Activated naive CD8-positive, alpha-beta T cell treated with anti-CD3 and anti-CD28 coated beads for 36 hours (primary cell): ENCODE measurements around the gene CSRP3. TPM values are rescaled to one million over a fixed set of nuclear protein-coding genes. Genes with fewer than 3 reads are reported as not detected.
"Not testable (repeated sequence)": the region's sequence is repeated elsewhere in the genome, so short reads cannot be mapped to it uniquely, and the experiment has no call there.

Experiments used
- DNase-seq: peaks from one replicate; pipeline ENCODE4 v3.0.0; 2021
- H3K27ac Mint-ChIP-seq: one replicate; pipeline ENCODE4 v1.8.0; 2022; ENCODE audit warnings: mild to moderate bottlenecking, moderate library complexity, mixed read lengths
- H3K27me3 Mint-ChIP-seq: one replicate; pipeline ENCODE4 v1.8.0; 2022; ENCODE audit warnings: mild to moderate bottlenecking, mixed read lengths
- H3K36me3 Mint-ChIP-seq: one replicate; pipeline ENCODE4 v1.8.0; 2021; ENCODE audit warnings: mild to moderate bottlenecking, mixed read lengths
- H3K4me1 Mint-ChIP-seq: one replicate; pipeline ENCODE4 v1.8.0; 2021; ENCODE audit warnings: mixed read lengths
- H3K4me3 Mint-ChIP-seq: one replicate; pipeline ENCODE4 v1.8.0; 2022; ENCODE audit warnings: mild to moderate bottlenecking, moderate library complexity, mixed read lengths
- H3K9me3 Mint-ChIP-seq: one replicate; pipeline ENCODE4 v1.8.0; 2022; ENCODE audit warnings: mixed read lengths
- total RNA-seq, 2 experiments: library from RNA; stranded (reverse); gene quantifications; one replicate each; pipeline ENCODE4 v1.2.3, GENCODE V29; 2021

The CSRP3 gene
- total RNA-seq, 2 experiments from 2014 or later: not detected

DNA sequence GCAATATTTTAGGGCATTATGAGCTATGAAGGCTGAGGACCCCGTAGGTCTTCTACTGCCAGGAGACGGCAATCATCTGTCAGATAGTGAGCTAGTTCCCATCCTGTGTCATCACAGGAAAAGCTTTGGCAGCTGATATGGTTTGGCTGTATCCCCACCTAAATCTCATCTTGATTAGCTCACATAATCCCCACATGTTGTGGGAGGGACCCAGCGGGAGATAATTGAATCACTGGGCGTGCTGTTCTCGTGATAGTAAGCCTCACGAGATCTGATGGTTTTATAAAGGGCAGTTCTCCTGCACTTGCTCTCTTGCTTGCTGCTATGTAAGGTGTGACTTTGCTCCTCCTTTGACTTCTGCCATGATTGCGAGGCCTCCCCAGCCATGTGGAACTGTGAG, 18.1 kb downstream of the CSRP3 start:
- H3K27me3 Mint-ChIP-seq: no peaks in the 10 kb centered on the region
- no peaks in the 10 kb centered on the region for H3K4me1 Mint-ChIP-seq
- no peak overlapping the region for H3K27ac Mint-ChIP-seq
- no peak overlapping the region for H3K4me3 Mint-ChIP-seq
- H3K36me3 Mint-ChIP-seq: peaks cover 2% of the 10 kb centered on the region
- DNase-seq: no peak
- no peaks in the 10 kb centered on the region for H3K9me3 Mint-ChIP-seq

DNA sequence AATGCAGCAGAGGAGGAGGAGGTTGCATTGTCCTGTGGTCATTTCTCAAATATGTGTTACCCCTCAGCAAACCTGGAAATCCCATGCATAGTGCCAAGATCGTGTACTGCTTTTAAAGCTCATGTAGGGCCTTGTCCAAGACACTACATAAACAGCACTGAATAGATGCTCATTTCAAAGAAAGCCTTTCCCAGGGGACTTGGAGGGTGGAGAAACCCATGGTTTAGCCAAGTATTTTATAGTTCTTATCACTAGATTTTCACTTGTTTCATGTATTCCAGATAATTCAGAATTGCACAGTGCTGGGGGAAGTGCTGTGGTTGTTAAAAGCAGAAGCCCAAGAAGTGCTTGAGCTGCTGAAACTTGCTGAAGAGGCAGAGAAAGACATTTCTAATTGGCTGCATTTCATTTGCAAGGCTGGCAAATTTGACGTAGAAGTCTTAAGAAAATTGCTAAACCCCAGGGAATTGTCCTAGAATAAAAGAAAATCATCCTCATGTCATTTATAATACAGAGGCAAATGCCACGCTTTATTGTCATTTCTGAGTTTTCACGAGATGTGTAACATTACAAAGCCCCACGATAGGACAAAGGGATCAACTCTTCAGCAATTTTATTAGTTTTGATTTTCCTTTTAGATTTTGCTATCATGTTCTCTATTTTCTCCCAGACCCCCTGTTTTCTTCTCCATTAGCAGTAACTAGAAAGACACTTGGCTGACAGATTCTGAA, 20.1 kb downstream of the CSRP3 start:
- H3K36me3 Mint-ChIP-seq: peaks cover 6% of the 10 kb centered on the region
- no peak overlapping the region for H3K27ac Mint-ChIP-seq
- H3K27me3 Mint-ChIP-seq: no peaks in the 10 kb centered on the region
- no peak overlapping the region for H3K4me3 Mint-ChIP-seq
- no peaks in the 10 kb centered on the region for H3K4me1 Mint-ChIP-seq
- no peak for DNase-seq
- no peaks in the 10 kb centered on the region for H3K9me3 Mint-ChIP-seq

DNA sequence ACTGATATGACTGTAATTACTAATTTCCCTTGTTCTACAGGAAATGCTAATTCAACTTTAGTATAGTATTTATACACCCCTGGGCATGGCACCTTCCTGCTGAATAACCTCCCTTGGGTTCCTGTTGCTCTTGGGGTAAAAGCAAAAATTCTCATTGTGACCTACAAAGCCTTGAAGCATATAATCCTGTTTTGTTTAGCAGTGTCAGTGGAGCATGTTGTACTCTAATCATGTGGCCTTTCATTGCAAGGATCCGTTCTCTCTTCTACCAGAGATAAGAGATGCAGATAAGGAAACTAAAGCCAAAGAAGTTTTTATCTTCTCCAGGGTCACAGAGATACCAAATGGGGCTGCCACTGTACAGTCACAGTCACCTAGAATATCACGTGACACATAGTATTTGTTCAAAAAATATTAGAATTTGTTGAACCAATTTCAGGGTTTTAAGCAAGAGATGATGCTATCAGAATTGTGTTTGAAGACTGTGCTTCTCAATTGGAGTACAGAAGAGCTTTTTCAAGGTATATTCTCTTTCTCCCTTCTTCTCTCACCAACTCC, 25.1 kb downstream of the CSRP3 start:
- H3K36me3 Mint-ChIP-seq: peaks cover 29% of the 10 kb centered on the region
- no peaks in the 10 kb centered on the region for H3K27me3 Mint-ChIP-seq
- H3K4me1 Mint-ChIP-seq: no peaks in the 10 kb centered on the region
- DNase-seq: no peak
- no peaks in the 10 kb centered on the region for H3K9me3 Mint-ChIP-seq
- H3K27ac Mint-ChIP-seq: no peak overlapping the region
- H3K4me3 Mint-ChIP-seq: no peak overlapping the region

DNA sequence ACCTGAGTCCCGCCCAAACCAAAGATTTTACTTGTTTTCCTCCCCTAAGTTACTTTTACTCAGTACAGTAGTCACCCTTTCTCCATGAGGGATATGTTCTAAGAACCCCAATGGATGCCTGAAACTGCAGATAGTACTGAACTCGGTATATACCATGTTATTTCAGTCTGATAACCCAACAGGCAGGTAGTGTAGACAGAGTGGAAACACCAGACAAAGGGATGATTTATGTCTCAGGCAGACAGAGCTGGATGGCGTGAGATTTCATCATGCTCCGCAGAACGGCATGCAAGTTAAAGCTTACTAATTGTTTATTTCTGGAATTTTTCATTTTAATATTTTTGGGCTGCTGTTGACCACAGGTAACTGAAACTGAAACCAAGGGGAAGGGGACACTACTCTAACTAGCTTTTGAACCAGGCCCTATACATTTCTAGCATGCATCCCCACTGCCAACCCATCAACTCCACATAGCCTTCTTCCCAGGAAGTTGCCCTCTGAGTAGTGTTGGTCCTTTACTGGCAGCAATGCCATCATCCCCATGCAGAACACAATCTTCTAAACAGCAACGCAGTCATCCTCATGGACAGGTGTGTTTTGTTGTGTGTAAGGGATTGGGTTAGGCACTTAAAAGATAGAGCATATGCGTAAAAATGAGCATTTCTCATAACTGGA, 27.7 kb downstream of the CSRP3 start:
- Mint-ChIP-seq H3K27me3 (no peaks in the 10 kb centered on the region), H3K9me3 (no peaks in the 10 kb centered on the region), H3K36me3 (peaks cover 29% of the 10 kb centered on the region), H3K4me1 (no peaks in the 10 kb centered on the region), H3K4me3 (no peak overlapping the region), H3K27ac (no peak overlapping the region)
- DNase-seq: no peak

DNA sequence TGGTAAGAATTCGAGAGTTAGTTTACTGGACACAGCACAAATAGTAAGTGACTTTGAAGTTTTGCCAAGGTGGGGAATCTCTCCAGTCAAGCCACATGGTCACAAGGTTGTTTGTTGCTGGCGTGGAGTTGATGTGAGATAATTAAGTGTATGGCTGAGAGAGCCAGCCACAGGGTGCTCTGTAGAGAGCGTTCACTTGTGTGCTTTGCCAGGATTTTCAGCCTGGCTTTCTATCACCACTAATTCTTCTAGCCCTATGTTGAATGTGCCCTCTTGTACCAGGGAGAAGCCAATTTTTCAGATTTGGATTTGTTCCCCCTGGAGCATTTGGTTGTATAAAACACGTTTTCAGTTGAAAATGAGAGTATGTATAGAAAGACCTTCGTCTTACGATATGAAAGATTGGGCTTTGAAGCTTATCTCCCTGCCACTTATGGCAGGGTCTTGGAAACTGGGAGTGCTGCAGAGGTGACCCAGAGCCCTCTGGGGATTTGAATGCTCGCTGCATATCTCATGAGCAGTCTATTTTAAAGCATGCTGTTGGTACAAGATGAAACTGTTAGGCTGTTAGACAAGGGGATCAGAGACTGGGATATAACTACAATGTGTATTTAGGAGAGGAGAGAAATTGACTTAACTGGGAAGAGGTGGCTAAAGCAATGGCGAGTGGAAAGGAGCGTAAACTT, 28.6 kb downstream of the CSRP3 start:
- H3K9me3 Mint-ChIP-seq: no peaks in the 10 kb centered on the region
- DNase-seq: no peak
- no peaks in the 10 kb centered on the region for H3K4me1 Mint-ChIP-seq
- peaks cover 34% of the 10 kb centered on the region for H3K36me3 Mint-ChIP-seq
- no peak overlapping the region for H3K27ac Mint-ChIP-seq
- H3K4me3 Mint-ChIP-seq: no peak overlapping the region
- H3K27me3 Mint-ChIP-seq: no peaks in the 10 kb centered on the region

DNA sequence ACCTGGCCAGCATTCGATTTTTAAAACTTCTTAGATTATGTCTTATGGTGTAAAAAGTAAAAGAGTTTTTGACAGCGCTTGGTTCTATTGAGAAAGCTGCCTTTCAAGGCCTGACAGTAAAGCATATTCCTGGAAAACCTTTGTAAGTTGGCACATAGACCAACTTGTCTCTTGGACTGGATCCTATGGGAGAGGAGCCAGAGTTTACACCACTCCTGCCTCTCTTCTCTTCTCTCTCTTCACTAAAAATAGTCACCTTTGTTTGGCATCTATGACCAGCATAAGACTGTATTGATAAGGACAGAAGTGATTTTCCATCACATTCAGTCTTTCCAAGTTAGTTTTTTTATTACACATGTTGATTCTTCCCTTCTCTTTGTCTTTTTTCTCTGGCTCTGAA, 33.7 kb downstream of the CSRP3 start:
- peaks cover 5% of the 10 kb centered on the region for H3K4me1 Mint-ChIP-seq
- H3K27me3 Mint-ChIP-seq: no peaks in the 10 kb centered on the region
- no peaks in the 10 kb centered on the region for H3K9me3 Mint-ChIP-seq
- H3K36me3 Mint-ChIP-seq: peaks cover 39% of the 10 kb centered on the region
- no peak for DNase-seq
- H3K27ac Mint-ChIP-seq: no peak overlapping the region
- no peak overlapping the region for H3K4me3 Mint-ChIP-seq

DNA sequence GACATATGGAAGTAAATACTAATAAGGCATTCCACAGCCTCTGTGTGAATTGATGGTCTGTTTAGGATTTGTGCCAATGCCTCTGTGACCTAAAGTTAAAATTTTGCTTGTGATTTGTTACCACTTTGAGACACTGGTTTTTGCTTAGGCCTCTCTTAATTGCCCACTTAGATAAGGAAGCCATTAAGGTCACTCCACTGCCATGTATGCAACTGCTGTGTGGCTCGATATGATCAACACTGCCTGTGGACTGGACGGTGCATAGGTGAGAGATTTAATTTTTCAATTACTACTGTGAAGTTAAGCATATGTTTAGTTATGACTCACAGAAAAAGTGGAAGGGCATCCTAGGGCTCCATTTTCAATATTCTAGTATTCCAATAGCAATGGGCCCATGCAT, 36.9 kb downstream of the CSRP3 start:
- Mint-ChIP-seq H3K27me3 (no peaks in the 10 kb centered on the region), H3K9me3 (no peaks in the 10 kb centered on the region), H3K36me3 (peaks cover 42% of the 10 kb centered on the region), H3K27ac (no peak overlapping the region), H3K4me3 (no peak overlapping the region), H3K4me1 (peaks cover 9% of the 10 kb centered on the region)
- DNase-seq: no peak

DNA sequence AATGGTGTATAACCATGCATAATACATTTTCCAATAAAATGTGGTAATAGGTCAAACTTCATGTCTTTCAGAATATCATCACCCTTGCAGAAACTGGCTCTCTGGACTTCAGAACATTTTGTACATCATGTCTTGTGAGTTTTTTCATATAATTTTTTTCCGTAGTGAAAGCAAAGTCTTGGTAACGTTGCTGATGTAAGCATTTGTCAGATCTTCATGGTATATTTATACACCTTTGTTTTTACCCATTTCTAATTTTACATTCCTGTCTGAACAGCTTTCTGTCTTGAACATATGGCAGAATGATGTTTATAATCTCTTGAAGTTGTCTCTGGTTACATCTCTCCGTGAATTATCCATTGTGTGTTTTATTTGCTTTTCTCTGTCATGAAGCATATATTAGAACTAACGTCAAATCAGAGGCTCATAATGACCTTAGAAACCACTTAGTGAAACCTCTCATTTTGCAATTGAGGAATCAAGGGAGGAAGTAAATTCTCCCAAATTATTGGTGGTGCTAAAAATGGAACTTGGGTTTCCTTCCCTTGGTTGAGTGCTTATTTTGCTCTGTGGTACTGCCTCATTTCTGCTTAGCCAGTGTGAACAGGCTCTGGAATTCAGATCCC, 37.4 kb downstream of the CSRP3 start:
- Mint-ChIP-seq H3K36me3 (peaks cover 43% of the 10 kb centered on the region), H3K27me3 (no peaks in the 10 kb centered on the region), H3K4me3 (no peak overlapping the region), H3K4me1 (peaks cover 9% of the 10 kb centered on the region), H3K9me3 (no peaks in the 10 kb centered on the region), H3K27ac (no peak overlapping the region)
- no peak for DNase-seq

DNA sequence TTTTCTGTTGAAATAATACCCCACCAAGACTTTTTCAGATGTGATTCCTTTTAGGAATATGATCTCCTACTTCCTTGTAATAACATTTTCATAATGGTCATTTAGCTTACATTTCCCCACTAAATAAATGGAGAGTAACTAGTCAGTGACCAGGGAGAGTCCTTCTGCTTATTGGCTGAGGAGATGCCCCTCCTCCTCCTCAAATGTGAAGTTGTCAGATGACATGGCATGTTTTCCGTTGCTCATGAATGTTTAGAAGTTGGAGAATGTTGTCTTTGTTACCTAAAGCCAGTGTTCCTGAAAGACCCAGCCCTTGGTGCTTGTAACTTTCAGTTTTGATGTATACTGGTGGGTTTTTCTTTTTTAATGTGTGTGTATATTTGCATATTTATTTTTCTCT, 38.2 kb downstream of the CSRP3 start:
- Mint-ChIP-seq H3K4me1 (peaks cover 9% of the 10 kb centered on the region), H3K27me3 (no peaks in the 10 kb centered on the region), H3K4me3 (no peak overlapping the region), H3K36me3 (peaks cover 44% of the 10 kb centered on the region), H3K9me3 (no peaks in the 10 kb centered on the region), H3K27ac (no peak overlapping the region)
- DNase-seq: no peak

DNA sequence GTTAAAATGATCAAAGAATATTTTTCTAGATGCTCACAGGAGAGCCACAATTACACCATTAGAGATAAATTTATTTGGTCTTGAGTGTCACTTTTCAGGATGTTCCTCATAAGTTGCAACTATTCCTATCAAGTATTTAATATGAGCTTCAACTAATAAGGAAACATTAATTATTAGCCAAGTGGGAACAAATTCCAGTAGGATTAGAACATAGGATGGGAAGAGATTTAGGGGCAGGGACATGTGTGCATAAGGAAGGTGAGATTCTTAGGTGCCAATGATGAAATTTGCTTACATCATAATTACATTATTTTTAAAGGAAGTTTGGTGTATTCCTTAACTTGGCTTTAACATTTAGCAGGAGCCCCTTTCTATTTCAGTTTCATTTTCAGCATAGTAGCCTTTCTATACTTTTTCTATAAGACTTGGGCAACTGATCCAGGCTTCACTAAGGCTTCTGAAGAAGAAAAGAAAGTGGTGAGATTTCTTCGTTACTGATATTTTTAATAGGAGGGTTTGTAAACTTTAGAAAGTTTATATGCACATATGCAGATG, 38.8 kb downstream of the CSRP3 start:
- Mint-ChIP-seq H3K4me1 (peaks cover 9% of the 10 kb centered on the region), H3K9me3 (no peaks in the 10 kb centered on the region), H3K4me3 (no peak overlapping the region), H3K27ac (no peak overlapping the region), H3K36me3 (peaks cover 38% of the 10 kb centered on the region), H3K27me3 (no peaks in the 10 kb centered on the region)
- DNase-seq: no peak

DNA sequence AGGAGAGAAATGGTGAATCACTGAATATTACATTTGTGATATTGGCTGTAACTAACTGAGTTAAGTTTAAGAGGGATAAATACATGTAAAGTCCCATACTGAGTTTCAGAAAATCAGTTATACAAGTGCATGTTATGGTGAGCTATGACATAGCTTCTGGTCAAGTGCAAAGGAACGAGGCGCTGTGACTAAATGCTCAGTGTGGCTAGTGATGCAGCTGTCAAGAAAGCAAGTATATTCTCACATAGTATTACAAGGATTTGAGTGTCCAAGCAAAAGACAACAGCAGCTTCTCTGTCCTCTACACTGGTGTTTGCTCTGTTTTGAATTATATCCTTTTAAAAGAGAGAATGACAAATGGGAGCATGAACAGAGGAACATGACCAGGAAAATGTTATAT, 40.1 kb downstream of the CSRP3 start:
- Mint-ChIP-seq H3K4me1 (peaks cover 9% of the 10 kb centered on the region), H3K27ac (no peak overlapping the region), H3K36me3 (peaks cover 34% of the 10 kb centered on the region), H3K9me3 (no peaks in the 10 kb centered on the region), H3K4me3 (no peak overlapping the region), H3K27me3 (no peaks in the 10 kb centered on the region)
- DNase-seq: no peak

DNA sequence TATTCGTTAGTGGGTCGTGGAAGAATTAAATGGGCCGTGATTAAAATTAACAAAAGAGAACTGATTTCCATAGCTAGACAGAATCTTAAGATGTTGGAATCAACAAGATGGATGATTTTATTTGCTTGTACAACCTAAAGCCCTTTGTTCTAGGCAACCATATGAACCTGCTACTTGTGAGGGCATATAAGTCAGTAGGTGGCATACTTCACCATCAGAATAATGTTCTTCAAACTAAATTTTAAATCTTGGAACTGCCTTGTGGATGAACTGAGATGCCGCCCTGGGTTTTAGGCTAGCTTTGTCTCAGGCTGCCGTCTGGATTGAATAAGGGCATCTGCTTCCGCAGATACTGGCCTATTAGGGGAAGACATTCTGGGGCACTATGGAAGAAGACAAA, 40.9 kb downstream of the CSRP3 start:
- Mint-ChIP-seq H3K27me3 (no peaks in the 10 kb centered on the region), H3K27ac (no peak overlapping the region), H3K36me3 (peaks cover 34% of the 10 kb centered on the region), H3K4me3 (no peak overlapping the region), H3K4me1 (peaks cover 9% of the 10 kb centered on the region), H3K9me3 (no peaks in the 10 kb centered on the region)
- no peak for DNase-seq

DNA sequence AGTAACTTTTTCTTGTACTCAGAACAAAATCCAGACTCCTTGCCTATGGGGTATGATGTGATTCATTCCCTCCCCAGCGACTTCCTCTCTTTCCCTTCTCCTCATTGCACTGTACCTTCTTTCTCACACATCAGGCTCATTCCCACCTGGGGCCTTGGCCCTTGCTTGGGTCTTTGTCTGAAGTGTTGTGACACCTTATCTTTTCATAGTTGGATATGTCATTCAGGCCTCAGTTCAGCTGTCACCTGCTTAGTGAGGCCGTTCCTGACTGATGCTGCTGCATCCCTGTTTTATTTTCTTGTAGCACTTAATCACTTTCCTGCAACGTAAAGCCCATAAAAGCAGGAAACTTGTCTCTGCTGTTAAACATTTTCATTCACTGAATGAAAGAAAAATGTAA, 44.9 kb downstream of the CSRP3 start:
- no peaks in the 10 kb centered on the region for H3K4me1 Mint-ChIP-seq
- no peaks in the 10 kb centered on the region for H3K9me3 Mint-ChIP-seq
- H3K36me3 Mint-ChIP-seq: peaks cover 28% of the 10 kb centered on the region
- no peak overlapping the region for H3K4me3 Mint-ChIP-seq
- H3K27ac Mint-ChIP-seq: no peak overlapping the region
- H3K27me3 Mint-ChIP-seq: no peaks in the 10 kb centered on the region
- no peak for DNase-seq

DNA sequence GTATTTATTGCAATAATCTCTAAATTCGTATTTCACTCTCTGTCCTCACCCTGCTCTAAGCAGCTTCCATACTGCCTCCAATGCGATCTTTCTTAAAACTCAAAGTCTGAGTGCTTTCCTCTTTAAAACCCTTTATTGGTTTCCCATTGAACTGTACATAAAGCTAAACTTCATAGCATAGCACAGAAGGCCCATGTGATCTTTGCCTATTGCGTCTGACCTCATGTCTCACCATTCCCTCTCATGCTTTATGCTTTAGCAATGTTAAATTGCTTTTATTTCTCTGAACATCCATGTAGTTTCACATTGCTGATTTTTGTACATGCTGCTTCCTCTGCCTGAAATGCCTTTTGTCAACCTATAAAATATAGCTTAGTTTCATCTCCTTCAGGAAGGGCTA, 56.5 kb downstream of the CSRP3 start:
- Mint-ChIP-seq H3K9me3 (no peaks in the 10 kb centered on the region), H3K4me1 (no peaks in the 10 kb centered on the region), H3K27ac (no peak overlapping the region), H3K36me3 (peaks cover 15% of the 10 kb centered on the region), H3K4me3 (no peak overlapping the region), H3K27me3 (no peaks in the 10 kb centered on the region)
- DNase-seq: no peak

DNA sequence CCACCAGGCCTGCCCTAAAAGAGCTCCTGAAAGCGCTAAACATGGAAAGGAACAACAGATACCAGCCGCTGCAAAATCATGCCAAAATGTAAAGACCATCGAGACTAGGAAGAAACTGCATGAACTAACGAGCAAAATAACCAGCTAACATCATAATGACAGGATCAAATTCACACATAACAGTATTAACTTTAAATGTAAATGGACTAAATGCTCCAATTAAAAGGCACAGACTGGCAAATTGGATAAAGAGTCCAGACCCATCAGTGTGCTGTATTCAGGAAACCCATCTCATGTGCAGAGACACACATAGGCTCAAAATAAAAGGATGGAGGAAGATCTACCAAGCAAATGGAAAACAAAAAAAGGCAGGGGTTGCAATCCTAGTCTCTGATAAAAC, 64.9 kb downstream of the CSRP3 start:
- not testable (repeated sequence) for H3K4me3 Mint-ChIP-seq, DNase-seq, H3K4me1 Mint-ChIP-seq, H3K27ac Mint-ChIP-seq, H3K27me3 Mint-ChIP-seq
- H3K9me3 Mint-ChIP-seq: peaks cover 18% of the 10 kb centered on the region
- peaks cover 29% of the 10 kb centered on the region for H3K36me3 Mint-ChIP-seq
